CD4-positive, alpha-beta T cell (primary cell): ENCODE data around the gene KRTAP10-3. TPM values are rescaled to one million over a fixed set of nuclear protein-coding genes. Genes with fewer than 3 reads are reported as not detected.

Experiments used
- ATAC-seq: fragments of 200-7000 bp; cut with Tn5 transposase; one replicate; pipeline ENCODE4 v1.10.0; 2022; ENCODE audit warnings: mild to moderate bottlenecking; ENCODE audit not compliant: poor library complexity
- CTCF ChIA-PET: fragments of 350-600 bp; sonication (Branson Sonifier 250); formaldehyde crosslinking; loops from one replicate; lab custom pipeline; 2021; ENCODE audit warnings: antibody characterized with exemption, inconsistent platforms; lab: Charles Lee
- POLR2A ChIA-PET: fragments of 350-600 bp; sonication (Branson Sonifier 250); formaldehyde crosslinking; loops from one replicate; lab custom pipeline; 2021; ENCODE audit warnings: antibody characterized with exemption, inconsistent platforms; lab: Charles Lee
- DNase-seq, 14 experiments: peaks; one replicate each; pipeline ENCODE4 v3.0.0-alpha.2; 2013 to 2020; ENCODE audit warnings: mixed read lengths in 2 of 14
- H3K27ac ChIP-seq, 2 donors: one replicate each; pipeline versions ENCODE4 v1.5.1 to v1.7.0; 2013; ENCODE audit warnings: low read length in 2 of 2, low read depth in 1 of 2, mild to moderate bottlenecking in 1 of 2
- H3K27me3 ChIP-seq, 2 experiments: 1 replicate in 1 of 2; 2 replicates in 1 of 2; pipeline versions ENCODE4 v1.6.1 to v1.7.0; 2013; ENCODE audit warnings: low read length in 2 of 2, control low read depth in 1 of 2, mild to moderate bottlenecking in 1 of 2, moderate library complexity in 1 of 2; ENCODE audit not compliant: insufficient read depth in 2 of 2, control insufficient read depth in 1 of 2
- H3K36me3 ChIP-seq: one replicate; pipeline ENCODE4 v1.6.1; 2013; ENCODE audit warnings: low read length, control low read depth; ENCODE audit not compliant: insufficient read depth
- H3K4me1 ChIP-seq: one replicate; pipeline ENCODE4 v1.6.1; 2013; ENCODE audit warnings: low read length, control low read depth; ENCODE audit not compliant: insufficient read depth
- H3K4me3 ChIP-seq: one replicate; pipeline ENCODE4 v1.5.1; 2013; ENCODE audit warnings: mild to moderate bottlenecking, low read length, moderate library complexity
- H3K9me3 ChIP-seq, 2 experiments: 1 replicate in 1 of 2; 2 replicates in 1 of 2; pipeline versions ENCODE4 v1.6.1 to v1.7.0; 2013; ENCODE audit warnings: low read length in 2 of 2, mild to moderate bottlenecking in 2 of 2, control low read depth in 1 of 2, moderate library complexity in 1 of 2; ENCODE audit not compliant: control insufficient read depth in 1 of 2, insufficient read depth in 1 of 2
- H3K27ac Mint-ChIP-seq: one replicate; pipeline ENCODE4 v1.8.0; 2020; ENCODE audit warnings: mixed read lengths
- H3K27me3 Mint-ChIP-seq: one replicate; pipeline ENCODE4 v1.8.0; 2021; ENCODE audit warnings: mixed read lengths
- H3K36me3 Mint-ChIP-seq: one replicate; pipeline ENCODE4 v1.8.0; 2021; ENCODE audit warnings: low read depth, mixed read lengths
- H3K4me1 Mint-ChIP-seq: one replicate; pipeline ENCODE4 v1.8.0; 2021; ENCODE audit warnings: low read depth, mixed read lengths
- H3K4me3 Mint-ChIP-seq: one replicate; pipeline ENCODE4 v1.8.0; 2020; ENCODE audit warnings: mild to moderate bottlenecking, mixed read lengths
- H3K9me3 Mint-ChIP-seq: one replicate; pipeline ENCODE4 v1.8.0; 2020; ENCODE audit warnings: mixed read lengths
- CTCF ChIP-seq: fragments of 200-600 bp; IDR thresholded peaks from one replicate; pipeline ENCODE4 v1.8.0; 2022; ENCODE audit warnings: antibody characterized with exemption, mild to moderate bottlenecking
- intact Hi-C, 2 experiments: fragments of 100-400 bp; cut with DNase I in 1 of 2; cut with micrococcal nuclease in 1 of 2; formaldehyde crosslinking; loops; one replicate each; pipeline versions ENCODE4 v1.15.1 to v1.9.0; 2023 to 2025; cut with DNase I, micrococcal nuclease
- total RNA-seq, 174 experiments: library from RNA in 2 of 174; stranded (reverse) in 2 of 174; gene quantifications; one replicate each; pipeline ENCODE4 v1.2.3 and lab custom pipeline; 2021 to 2026

KRTAP10-3 gene
- total RNA-seq, 2 experiments from 2014 or later, result not detected

DNA sequence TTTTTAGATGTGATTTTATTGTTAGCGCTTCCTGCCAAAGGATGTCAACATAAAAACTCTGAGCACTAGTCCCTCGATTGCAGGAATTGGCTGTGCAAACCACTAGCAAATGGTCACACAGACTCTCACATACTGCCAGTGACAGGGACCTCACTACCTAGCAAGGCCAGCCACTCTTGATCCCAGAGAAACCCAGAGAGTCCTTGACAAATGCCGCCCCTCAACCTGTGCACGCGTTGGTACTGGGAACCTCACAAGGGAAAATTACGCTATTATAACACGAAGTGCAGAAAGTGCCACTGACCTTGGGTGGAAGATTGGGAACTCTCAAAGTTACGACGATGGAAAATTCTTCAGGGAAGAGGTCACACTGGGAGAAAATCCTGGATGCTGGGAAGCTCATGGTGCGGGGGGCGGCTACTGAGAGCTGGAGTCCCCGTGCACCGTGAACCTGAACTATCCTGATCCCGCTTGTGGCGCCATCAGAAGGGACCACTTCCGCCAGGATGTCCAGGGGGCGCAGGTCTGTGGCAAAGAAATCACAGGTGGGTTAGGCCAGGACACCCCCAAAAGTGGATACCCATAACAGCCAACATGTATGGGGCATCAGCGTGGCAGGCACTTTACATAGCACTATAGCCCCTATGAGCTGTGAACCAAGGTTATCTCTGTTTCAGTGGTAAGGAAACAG lies 9.0 kb upstream of the KRTAP10-3 start:
- H3K4me3 Mint-ChIP-seq, result no peak overlapping the region
- H3K27me3 Mint-ChIP-seq, result peaks cover 2% of the 10 kb centered on the region
- no peaks in the 10 kb centered on the region for H3K4me1 ChIP-seq
- POLR2A ChIA-PET, result no interaction called here
- TF ChIP-seq CTCF, result no peak
- H3K27ac Mint-ChIP-seq, result no peak overlapping the region
- no peak for ATAC-seq
- H3K36me3 Mint-ChIP-seq, result peaks cover under 1% of the 10 kb centered on the region
- H3K27me3 ChIP-seq, result no peaks in the 10 kb centered on the region
- CTCF ChIA-PET, result no interaction called here
- no peak for DNase-seq
- peaks cover 0 to 10% of the 10 kb centered on the region in 2 experiments for H3K9me3 ChIP-seq
- peaks cover 3% of the 10 kb centered on the region for H3K9me3 Mint-ChIP-seq
- intact Hi-C loops, result no loop called here
- H3K36me3 ChIP-seq, result no peaks in the 10 kb centered on the region
- no peak overlapping the region for H3K27ac ChIP-seq
- H3K4me1 Mint-ChIP-seq, result peaks cover 14% of the 10 kb centered on the region
- H3K4me3 ChIP-seq, result no peak overlapping the region

DNA sequence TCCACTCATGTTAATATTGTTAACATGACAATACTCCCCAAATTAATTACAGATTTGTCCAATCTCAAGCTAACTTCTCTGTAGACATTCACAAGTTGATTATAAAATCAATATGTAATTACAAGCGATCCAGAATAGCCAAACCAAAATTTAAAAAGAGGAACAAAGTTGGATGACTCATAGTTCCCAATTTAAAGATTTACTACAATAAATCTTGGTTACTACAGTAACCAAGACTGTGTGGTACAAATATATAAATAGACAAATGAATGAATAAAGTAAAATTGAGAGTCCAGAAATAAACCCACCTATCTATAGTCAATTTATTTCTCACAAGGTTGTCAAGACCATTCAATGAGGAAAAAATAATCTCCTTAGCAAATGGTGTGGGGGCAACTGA lies 7.8 kb upstream of the KRTAP10-3 start:
- H3K27ac Mint-ChIP-seq, result no peak overlapping the region
- no peaks in the 10 kb centered on the region for H3K36me3 ChIP-seq
- H3K4me1 ChIP-seq, result no peaks in the 10 kb centered on the region
- no peaks in the 10 kb centered on the region for H3K27me3 Mint-ChIP-seq
- peaks cover 12% of the 10 kb centered on the region for H3K36me3 Mint-ChIP-seq
- intact Hi-C loops, result no loop called here
- no peak for DNase-seq
- ChIA-PET POLR2A (no interaction called here), CTCF (no interaction called here)
- no peak overlapping the region for H3K27ac ChIP-seq
- H3K9me3 Mint-ChIP-seq, result peaks cover 10% of the 10 kb centered on the region
- ATAC-seq, result no peak
- TF ChIP-seq CTCF, result no peak
- H3K4me1 Mint-ChIP-seq, result peaks cover 14% of the 10 kb centered on the region
- peaks cover 0 to 5% of the 10 kb centered on the region in 2 experiments for H3K9me3 ChIP-seq
- H3K27me3 ChIP-seq, result no peaks in the 10 kb centered on the region
- no peak overlapping the region for H3K4me3 Mint-ChIP-seq
- H3K4me3 ChIP-seq, result no peak overlapping the region

DNA sequence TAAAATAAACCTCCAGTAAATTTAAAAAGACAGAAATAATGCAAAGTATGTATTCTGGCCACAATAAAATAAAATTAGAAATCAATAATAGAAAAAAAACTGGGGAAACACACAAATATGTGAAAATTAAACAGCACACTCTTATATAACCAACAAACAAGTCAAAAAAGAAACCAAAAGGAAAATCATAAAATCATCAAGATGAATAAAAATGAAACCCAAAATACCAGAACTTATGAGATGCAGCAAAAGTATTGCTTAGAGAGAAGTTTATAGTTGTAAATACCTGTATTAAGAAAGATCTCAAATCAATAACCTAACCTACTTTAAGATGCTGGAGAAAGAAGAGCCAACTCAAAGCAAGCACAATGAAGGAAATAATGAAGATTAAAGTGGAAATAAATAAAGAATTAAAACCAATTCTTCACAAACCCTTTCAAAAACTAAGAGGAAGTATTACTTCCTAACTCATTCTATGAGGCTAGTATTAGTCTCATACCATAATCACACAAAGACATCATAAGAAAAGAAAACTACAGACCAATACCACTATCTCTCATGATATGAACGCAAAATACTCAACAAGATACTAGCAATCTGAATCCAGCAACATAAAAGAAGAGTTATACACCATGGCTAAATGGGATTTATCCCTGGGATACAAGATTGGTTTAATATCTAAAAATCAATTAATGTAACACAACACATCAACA lies 6.4 kb upstream of the KRTAP10-3 start:
- POLR2A ChIA-PET, result no interaction called here
- H3K27ac Mint-ChIP-seq, result peak overlapping the region; percentile 39
- CTCF ChIA-PET, result interaction anchor here (0.5 kb wide), 1 partner anchor 247 kb away, joined by 4 read pairs; no protein-coding TSS in a partner anchor
- H3K4me3 Mint-ChIP-seq, result no peak overlapping the region
- intact Hi-C loops, result no loop called here
- H3K36me3 Mint-ChIP-seq, result peaks cover 24% of the 10 kb centered on the region
- Histone ChIP-seq H3K36me3 (no peaks in the 10 kb centered on the region), H3K9me3 (peaks cover 0 to 4% of the 10 kb centered on the region in 2 experiments), H3K27me3 (no peaks in the 10 kb centered on the region), H3K4me1 (no peaks in the 10 kb centered on the region), H3K4me3 (no peak overlapping the region), H3K27ac (peak overlapping the region in 1 of 2 donors; percentile 17)
- peaks cover 14% of the 10 kb centered on the region for H3K4me1 Mint-ChIP-seq
- no peak for TF ChIP-seq CTCF
- peaks cover 15% of the 10 kb centered on the region for H3K9me3 Mint-ChIP-seq
- ATAC-seq (no peak), DNase-seq (peak in 1 of 14 experiments; percentile 44)
- H3K27me3 Mint-ChIP-seq, result no peaks in the 10 kb centered on the region
